Dermis blood vessel endothelial cell (primary cell): ENCODE measurements around the gene EFCAB6. TPM values are rescaled to one million over a fixed set of nuclear protein-coding genes. Genes with fewer than 3 reads are reported as not detected.

Experiments
- DNase-seq: peaks from one replicate; pipeline ENCODE4 v3.0.0; 2010
- total RNA-seq: library from RNA; depleted of rRNA; stranded (reverse); fragments of >200 nt; gene quantifications from 2 replicates; pipeline ENCODE4 v1.2.3, GENCODE V29; 2014

EFCAB6 gene
- total RNA-seq, 1 donor from 2014 or later = under 0.01 TPM

GRCh38 chr22:43812890-43813289, 785 bp upstream of the EFCAB6 start:
- DNase-seq = no peak

DNA sequence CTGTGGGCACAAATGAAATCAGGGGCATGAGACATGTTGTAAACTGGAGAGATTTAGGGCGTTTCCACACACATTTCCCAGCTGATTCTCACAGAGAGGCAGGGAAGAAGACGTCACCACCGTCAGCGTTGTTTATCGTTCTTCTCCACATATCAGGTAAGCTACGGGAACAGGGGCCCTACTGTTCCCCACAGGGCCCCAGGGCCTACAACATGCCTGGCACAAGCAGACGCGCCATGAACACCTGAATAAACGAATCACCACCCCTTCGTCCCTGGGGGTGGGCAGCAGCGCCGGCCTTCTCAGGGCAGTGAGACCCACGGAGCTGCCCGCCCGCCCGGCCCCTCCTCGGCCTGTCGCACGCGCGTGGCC, 342 bp downstream of the EFCAB6 start:
- DNase-seq = peak; percentile 44

DNA sequence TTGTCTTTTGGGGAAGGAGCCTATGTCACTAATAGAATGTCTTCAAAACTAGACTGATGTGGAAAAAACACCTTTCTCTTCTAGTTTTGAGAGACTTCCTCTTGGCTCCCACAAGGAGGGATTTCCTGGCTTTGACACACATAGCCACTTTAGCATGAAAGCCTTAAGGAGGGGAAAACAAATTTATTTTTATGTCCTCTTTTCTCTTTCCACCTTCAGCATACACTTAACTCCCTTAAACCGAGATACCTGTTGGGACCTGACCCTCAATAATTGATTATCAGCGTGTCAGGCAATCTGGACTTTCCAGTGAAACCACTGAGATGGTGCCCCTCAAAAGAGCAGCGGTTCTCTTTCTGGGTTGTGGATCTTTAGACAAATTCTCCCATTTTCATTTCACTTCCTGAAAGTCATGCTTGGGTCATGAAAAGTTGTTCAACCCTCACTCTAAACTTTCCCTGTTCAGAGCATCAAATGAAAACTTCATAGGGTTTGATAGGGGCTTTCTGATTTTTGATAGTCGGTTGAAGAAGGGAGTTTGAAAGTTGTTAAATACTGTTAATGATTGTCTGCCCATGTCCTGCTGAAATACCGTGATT, 9.1 kb downstream of the EFCAB6 start:
- DNase-seq = no peak

DNA sequence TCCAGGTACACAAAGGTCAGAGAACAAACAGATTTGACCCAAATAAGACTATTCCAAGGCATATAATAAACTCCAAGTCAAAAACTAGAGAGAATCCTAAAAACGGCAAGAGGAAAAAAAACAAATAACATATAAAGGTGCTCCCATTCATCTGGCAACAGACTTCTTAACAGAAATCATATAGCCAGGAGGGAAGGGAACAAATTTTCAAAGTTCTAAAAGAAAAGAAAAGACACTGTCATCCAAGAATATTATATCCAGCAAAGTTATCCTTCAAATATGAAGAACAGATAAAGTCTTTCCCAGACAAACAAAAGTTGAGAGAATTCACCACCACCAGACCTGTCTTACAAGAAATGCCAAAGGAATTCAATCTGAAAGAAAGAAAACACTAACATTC, 11.1 kb downstream of the EFCAB6 start:
- no peak for DNase-seq

DNA sequence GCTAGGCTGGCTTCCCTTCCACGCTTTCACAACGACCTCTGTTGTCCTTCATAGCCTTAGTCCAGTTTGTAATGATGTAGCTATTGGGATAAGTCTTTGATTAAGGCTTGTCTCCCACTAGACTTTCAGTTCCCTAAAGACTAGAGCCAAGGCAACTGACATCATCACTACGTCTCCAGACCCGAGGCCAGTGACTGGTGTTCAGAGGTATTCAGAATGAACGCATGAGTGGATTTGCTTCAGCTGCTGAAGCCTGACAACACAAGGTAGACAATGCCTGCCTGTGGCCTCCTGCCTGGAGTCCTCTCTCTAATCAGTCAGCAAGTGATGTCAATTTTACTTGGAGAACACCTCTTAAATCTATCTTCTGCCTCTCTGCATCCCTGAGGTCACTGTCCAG, 13.6 kb downstream of the EFCAB6 start:
- no peak for DNase-seq

DNA sequence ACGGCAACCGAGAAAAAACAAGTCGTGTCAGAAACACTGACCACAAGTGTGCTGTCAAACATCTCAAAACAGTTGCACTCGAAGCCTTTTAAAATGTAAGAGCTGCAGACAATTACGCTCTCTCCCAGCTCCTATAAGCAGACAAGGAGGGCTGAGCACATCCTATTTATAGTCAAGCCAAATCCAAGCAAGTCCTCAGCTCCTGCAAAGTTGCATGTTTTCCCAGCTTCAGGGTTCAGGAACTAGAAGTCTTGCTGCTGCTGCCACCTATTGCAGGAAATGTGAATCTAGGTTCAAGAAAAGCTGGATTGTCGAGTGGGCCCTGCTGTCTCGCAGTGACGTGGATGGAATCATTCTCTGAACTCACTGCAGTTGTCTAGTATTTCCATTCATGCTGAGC, 15.5 kb downstream of the EFCAB6 start:
- DNase-seq = peak; percentile 21

DNA sequence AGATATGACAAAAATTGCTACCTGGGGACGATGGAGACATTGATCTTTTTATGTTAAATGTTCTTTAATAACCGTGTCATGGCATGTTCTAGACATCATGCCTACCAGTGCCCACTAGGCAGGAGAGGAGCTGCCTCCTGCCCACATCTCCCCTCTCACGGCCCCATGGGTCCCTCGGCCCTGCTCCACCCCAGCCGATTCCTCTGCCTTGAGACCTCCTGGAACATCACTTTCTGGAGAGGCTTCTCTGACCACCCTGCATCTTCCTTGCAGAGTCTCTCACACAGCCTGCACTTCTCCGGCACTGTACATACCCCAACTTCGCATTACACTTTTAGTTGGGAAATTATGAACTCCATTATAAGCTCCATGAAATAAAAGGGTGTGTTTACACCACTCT, 16.8 kb downstream of the EFCAB6 start:
- no peak for DNase-seq

DNA sequence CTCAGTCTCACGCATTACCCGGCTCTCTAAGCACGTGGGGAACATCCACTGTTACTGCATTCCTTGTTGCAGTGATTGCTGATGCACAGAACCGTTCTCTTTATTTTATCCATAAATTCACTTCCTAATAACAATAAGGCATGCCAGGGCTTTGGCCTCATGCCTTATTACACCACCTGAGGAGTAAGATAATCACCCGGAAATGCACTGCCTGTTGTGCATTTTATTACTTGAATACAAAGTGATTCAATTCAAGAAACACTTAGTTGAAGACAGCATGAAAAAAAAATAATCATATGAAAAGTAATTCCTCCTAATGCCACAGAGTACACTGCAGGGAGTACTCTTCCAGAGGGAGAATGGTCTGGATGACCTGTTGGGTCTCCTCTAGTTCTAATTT, 19.2 kb downstream of the EFCAB6 start:
- DNase-seq = no peak

DNA sequence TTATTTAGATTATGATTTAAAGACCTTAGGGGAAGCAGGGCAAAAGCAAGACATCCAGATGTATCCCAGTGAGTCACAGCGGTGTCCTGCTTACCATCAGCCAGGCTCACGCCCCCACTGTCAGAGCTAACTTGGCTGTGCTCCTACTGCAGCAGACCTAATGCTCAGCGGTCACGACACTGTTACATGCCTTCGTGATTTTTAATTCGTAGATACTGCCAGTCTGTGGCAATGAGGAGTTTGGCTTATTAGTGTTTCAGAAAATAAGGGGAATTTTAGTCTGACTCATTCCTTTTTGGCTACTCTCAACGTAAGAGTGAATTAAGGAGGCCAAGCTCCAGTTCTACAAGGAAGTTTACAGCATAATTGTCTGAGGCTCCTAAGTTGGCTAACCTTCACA, 22.7 kb downstream of the EFCAB6 start:
- DNase-seq = no peak

- no peak for DNase-seq
These were observed 28.3 kb downstream of the EFCAB6 start for GRCh38 chr22:43783777-43784176.

DNA sequence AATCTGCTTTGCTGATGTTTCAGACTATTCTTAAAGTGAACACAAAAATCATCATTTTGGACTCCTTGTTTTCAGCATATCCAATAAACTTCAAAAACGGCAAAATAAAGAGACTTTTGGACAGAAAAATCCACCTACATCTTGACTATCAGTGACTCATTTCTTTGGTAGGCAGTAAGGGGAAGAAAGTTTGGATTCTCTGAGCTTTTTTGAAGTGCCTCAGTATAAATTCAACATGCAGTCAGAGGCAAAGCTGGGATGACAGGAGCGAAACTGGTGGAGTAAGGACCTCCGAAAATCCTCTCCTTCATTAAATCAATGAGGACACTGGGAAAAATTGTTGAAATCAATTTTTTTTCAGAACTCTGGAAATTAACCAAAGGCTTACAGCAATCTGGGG, 29.7 kb downstream of the EFCAB6 start:
- DNase-seq = no peak

GRCh38 chr22:43777286-43777685, 34.8 kb downstream of the EFCAB6 start:
- DNase-seq = peak; percentile 26

- no peak for DNase-seq
These were observed 35.9 kb downstream of the EFCAB6 start for GRCh38 chr22:43776081-43776670.

DNA sequence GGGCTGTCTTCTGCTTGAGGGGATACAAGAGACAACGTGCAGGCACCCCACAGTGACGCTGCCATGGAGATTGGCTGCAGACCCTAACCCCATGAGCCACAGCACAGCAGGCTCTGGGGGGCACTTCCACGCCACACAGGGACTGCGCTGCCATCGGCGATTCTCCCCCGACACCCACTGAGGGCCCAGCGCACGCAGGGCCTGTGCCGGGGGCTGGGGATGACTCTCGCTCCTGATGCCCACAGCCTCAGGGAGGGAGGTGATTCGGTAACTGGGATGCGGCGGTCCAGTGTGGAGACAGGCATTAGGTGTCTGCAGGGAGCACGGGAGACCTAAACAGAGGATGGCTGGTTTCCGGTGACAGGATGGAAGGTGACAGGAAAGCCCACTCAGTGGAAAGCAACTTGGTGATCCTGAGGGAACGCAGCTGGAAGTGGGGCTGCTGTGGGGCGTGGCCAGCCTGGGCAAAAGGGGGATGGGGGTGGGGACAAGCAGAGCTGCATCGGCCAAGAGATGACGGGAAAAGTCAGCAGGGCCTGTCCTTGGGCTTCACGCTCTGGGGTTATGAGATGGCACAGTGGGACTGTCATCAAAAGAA, 37.7 kb downstream of the EFCAB6 start:
- no peak for DNase-seq

DNA sequence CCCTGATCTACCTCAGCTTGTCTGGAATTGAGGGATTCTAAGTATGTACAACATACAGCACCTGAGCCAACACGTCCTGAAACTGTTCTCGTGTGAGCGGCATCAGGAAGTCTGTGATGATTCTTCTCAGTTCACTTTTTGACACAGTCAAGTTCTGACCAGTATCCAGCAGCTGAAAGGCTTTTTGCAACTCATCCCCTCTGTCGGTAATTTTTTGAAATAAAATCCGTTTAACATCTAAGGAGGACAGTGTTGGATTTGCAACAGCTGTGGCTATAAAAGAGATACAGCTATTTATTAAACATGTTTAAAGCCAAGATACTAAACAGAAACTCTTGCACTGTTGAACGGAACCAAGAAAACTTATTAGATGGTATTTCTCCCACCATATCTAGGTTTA, 39.3 kb downstream of the EFCAB6 start:
- DNase-seq = no peak

- DNase-seq = no peak
These were observed 56.7 kb downstream of the EFCAB6 start for GRCh38 chr22:43755452-43755851.

- no peak for DNase-seq
These were observed 57.1 kb downstream of the EFCAB6 start for GRCh38 chr22:43755011-43755410.

DNA sequence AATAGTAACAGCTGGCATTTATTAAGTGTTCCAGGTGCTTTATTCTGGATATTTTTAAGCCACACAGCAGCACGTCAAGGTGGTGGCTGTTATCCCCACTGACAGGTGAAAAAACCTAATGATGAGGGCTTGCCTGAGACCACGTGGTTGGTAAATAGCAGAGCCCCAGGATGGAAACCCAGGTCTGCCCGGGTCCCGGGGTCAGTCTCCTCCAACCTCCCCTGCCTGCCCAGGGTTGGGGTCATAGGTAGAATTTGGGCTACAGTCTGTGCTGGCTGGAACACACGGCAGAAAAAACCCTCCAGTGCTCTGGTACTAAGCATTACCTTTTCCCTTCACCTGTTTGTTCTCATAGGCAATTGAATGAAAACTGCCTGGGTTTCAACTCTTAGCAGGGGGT, 57.9 kb downstream of the EFCAB6 start:
- DNase-seq = no peak

DNA sequence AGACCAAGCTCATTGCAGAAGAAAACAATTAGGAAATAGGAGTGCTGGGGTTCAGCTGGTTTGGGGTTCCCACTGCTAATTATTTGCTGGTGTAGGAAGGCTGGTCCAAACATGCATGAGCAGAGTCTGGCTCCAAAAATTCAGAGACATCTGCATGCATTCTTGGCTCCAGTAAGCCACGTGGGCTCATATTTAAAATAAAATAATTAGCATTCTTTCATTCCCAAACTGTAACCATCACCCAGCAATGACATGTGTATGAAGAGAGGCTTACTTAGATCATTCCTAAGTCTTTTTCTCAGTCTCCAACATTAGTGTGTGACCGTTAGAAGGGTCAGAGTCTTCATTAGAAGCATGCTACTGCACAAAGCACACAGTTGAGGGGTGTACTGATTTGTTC, 58.4 kb downstream of the EFCAB6 start:
- no peak for DNase-seq

GRCh38 chr22:43750751-43751150, 61.4 kb downstream of the EFCAB6 start:
- DNase-seq = no peak

GRCh38 chr22:43749473-43749872, 62.6 kb downstream of the EFCAB6 start:
- DNase-seq = no peak

DNA sequence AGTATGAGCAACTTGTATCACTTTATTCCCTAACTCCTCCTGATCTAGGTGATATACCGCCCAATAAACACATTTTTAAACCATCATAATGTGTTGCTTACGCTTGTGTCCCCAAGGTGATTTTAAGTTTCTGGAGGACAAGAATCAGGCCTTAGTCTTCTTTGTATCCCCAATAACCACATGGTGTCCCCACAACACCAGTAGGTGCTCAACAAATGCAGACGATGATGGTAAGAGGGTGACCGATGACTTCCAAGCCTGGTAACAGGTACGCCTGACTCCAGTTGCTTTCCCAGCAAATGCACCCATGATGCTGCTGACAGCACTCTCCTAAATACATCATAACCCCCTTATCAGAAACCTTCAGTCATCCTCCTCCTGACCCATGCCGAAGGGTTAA, 64.2 kb downstream of the EFCAB6 start:
- no peak for DNase-seq

- no peak for DNase-seq
These were observed 65.0 kb downstream of the EFCAB6 start for GRCh38 chr22:43747058-43747457.

DNA sequence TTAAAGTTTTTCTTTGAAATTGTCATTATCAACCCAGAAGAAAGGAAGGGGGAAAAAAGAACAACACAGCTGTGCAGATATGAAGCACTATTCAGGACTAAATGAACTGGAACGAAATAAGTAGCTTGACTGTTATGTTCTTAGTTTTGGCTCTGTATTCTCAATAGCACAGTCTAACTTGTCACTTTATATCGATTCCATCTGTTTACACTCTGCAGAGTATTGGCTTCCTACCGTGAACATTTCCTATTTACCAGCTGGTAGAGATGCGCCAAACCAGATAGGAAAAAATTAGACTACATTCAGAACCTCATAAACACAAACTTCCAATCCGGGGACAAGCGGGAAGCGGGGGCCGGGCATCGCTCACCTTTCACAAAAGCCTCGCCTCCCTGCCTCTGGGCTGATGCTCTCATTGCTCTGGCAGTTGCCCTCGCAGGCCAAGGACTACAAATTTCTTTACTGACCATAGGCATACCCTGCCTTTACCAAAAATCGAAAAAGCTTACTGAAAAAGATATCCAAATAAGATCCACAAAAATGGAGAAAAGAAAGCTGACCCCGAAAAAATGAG, 66.2 kb downstream of the EFCAB6 start:
- DNase-seq = no peak

DNA sequence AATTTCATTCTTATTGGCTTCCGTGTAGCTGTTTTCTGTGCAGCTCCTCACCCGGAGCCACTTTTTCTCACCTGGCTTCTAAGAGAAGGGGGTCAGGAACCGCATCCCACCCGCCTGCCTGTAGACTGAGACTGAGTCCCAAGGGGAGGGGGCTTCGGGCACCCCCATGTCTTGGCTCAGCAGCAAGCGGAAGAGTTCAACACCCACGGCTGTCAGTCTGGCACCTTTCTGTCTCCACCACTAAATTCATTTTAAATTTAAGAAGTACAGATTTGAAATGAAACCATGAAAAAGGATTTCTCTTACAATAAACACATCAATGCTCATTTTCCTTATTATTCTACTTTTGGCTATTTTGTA, 66.7 kb downstream of the EFCAB6 start:
- DNase-seq = no peak
